Measurements from ENCODE around the gene DENND1A. TPM values are rescaled to one million over a fixed set of nuclear protein-coding genes. Genes with fewer than 3 reads are reported as not detected.

DENND1A gene
- total RNA-seq, 2 experiments from 2014 or later, result 21.9 to 23.3 TPM

DNA sequence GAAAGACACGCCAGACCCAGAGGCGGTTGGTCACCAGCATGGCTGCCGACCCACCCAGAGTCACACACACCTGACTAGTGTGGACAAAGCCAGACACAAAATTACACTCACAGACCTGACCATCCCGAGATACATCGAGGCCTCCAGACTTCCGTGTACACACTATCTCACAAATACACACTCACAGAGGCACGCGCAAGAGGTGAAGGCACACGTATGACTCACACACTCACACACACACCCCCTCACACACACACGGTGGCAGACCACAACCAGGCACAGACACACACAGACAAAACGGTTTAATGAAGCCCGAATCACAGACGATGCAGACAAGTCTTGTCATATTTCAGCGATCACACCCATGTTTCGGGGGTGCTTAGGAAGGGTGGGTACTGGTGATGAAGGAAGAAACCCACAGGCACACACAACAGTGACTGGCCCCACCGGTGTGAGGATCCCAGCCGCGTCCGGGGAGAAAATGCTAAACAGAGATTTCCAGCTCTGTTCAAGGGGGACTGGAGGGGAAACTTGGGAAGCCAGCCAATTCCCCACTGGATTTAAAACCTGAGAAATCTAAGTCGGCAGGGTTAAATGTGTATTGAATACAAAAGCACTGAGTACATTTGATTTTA, 522.6 kb downstream of the DENND1A start:
- ChIA-PET POLR2A (no interaction called here), CTCF (interaction anchor here (0.7 to 1.7 kb wide), 2 partner anchors 111 to 633 kb away, joined by 3 read pairs; no protein-coding TSS in a partner anchor)
- Mint-ChIP-seq H3K36me3 (ENCODE audit: low read depth) (no peaks in the 10 kb centered on the region), H3K4me3 (no peak overlapping the region), H3K4me1 (ENCODE audit: low read depth) (peaks cover 8% of the 10 kb centered on the region), H3K9me3 (no peaks in the 10 kb centered on the region), H3K27ac (no peak overlapping the region), H3K27me3 (no peaks in the 10 kb centered on the region)
- TF ChIP-seq, protein P1, sequence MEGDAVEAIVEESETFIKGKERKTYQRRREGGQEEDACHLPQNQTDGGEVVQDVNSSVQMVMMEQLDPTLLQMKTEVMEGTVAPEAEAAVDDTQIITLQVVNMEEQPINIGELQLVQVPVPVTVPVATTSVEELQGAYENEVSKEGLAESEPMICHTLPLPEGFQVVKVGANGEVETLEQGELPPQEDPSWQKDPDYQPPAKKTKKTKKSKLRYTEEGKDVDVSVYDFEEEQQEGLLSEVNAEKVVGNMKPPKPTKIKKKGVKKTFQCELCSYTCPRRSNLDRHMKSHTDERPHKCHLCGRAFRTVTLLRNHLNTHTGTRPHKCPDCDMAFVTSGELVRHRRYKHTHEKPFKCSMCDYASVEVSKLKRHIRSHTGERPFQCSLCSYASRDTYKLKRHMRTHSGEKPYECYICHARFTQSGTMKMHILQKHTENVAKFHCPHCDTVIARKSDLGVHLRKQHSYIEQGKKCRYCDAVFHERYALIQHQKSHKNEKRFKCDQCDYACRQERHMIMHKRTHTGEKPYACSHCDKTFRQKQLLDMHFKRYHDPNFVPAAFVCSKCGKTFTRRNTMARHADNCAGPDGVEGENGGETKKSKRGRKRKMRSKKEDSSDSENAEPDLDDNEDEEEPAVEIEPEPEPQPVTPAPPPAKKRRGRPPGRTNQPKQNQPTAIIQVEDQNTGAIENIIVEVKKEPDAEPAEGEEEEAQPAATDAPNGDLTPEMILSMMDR (IDR thresholded peaks at IDR 0.05), result no peak
- ATAC-seq (no peak), DNase-seq (no peak)
- intact Hi-C loops (cut with micrococcal nuclease), result loop anchor here (10.0 kb wide), 1 partner anchor 117 kb away; no protein-coding TSS in a partner anchor

DNA sequence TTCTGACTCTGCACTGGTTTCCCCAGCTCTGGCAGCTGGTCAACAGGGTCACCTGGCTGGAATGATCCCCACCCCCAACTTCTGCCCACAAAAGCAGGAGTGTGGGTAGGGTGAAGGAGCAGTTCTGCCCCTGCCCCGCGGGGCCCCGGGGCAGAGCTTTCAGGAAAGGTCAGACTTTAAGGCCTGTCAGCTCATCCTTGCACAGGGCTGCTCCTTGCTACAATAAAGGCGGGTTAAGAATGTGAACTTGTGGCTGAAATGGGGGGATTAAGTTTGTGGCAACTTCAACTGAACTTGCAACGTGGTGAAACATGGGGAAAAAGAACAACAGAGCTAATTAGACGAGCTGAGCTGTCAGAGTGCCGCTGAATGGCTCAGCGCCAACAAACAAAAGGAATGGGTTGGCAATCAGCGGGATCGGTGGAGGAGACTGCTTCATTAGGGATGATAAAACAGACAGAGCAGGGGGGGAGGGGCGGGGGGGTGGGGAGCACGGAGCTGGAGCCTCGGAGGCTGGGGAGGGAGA, 523.2 kb downstream of the DENND1A start:
- intact Hi-C loops (cut with micrococcal nuclease), result loop anchor here (10.0 kb wide), 1 partner anchor 118 kb away; no protein-coding TSS in a partner anchor
- CTCF ChIA-PET, result no interaction called here
- Mint-ChIP-seq H3K27ac (no peak overlapping the region), H3K9me3 (no peaks in the 10 kb centered on the region), H3K27me3 (no peaks in the 10 kb centered on the region), H3K4me1 (ENCODE audit: low read depth) (peaks cover 8% of the 10 kb centered on the region), H3K4me3 (no peak overlapping the region), H3K36me3 (ENCODE audit: low read depth) (no peaks in the 10 kb centered on the region)
- ATAC-seq (no peak), DNase-seq (no peak)
- POLR2A ChIA-PET, result interaction anchor here (0.5 kb wide), 1 partner anchor 34 kb away, joined by 3 read pairs; no protein-coding TSS in a partner anchor
- TF ChIP-seq, protein P1 (IDR thresholded peaks at IDR 0.05), result no peak

DNA sequence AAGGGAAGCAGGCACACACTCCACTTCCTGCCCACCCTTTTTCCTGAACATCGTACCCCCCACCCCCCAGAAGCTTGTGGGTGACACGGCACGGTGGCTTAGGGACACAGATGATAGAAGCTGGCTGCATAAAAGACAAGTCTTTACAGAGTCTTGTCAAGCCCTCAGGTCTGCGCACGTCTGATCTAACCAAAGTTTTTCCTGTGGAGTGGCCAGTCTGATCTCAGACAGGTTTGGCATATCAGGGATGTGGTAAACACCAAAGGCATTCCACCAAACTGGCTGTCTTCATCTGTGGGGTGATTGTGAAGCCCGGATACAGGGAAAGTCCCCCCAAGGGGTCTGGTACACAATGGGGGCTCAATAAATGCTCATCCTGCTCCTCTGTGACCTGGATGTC, 523.9 kb downstream of the DENND1A start:
- Mint-ChIP-seq H3K36me3 (ENCODE audit: low read depth) (no peaks in the 10 kb centered on the region), H3K27ac (no peak overlapping the region), H3K4me3 (no peak overlapping the region), H3K27me3 (no peaks in the 10 kb centered on the region), H3K9me3 (no peaks in the 10 kb centered on the region), H3K4me1 (ENCODE audit: low read depth) (peaks cover 8% of the 10 kb centered on the region)
- DNase-seq (no peak), ATAC-seq (no peak)
- intact Hi-C loops (cut with micrococcal nuclease), result loop anchor here (10.0 kb wide), 1 partner anchor 119 kb away; no protein-coding TSS in a partner anchor
- TF ChIP-seq, protein P1 (IDR thresholded peaks at IDR 0.05), result no peak
- POLR2A ChIA-PET, result no interaction called here
- CTCF ChIA-PET, result no interaction called here

GRCh38 chr9:123402981-123403509, 526.9 kb downstream of the DENND1A start:
- Mint-ChIP-seq H3K27me3 (no peaks in the 10 kb centered on the region), H3K4me1 (ENCODE audit: low read depth) (peaks cover 8% of the 10 kb centered on the region), H3K4me3 (no peak overlapping the region), H3K27ac (no peak overlapping the region), H3K36me3 (ENCODE audit: low read depth) (no peaks in the 10 kb centered on the region), H3K9me3 (no peaks in the 10 kb centered on the region)
- ChIA-PET CTCF (interaction anchor here (1.4 to 2.0 kb wide), 2 partner anchors 54 to 638 kb away, joined by 4 to 7 read pairs; no protein-coding TSS in a partner anchor), POLR2A (no interaction called here)
- DNase-seq (no peak), ATAC-seq (no peak)
- TF ChIP-seq, protein P1 (IDR thresholded peaks at IDR 0.05), result no peak
- intact Hi-C loops (cut with micrococcal nuclease), result loop anchor here (10.0 kb wide), 1 partner anchor 122 kb away; no protein-coding TSS in a partner anchor

Measured in activated CD8-positive, alpha-beta T cell treated with anti-CD3 and anti-CD28 coated beads for 36 hours (primary cell).